ENCODE measurements around the gene MITF. TPM values are rescaled to one million over a fixed set of nuclear protein-coding genes. Genes with fewer than 3 reads are reported as not detected.

Gene MITF
- polyA plus RNA-seq, 1 of the 3 experiments (the other 2 are of a cell fraction), result 1.7 TPM

GRCh38 chr3:69806735-69807438 is 67.6 kb downstream of the MITF start (continued):
- TF ChIP-seq FOXM1 (IDR thresholded peaks at IDR 0.05; ENCODE audit: low read depth) (0 out of 2 replicates have a peak, but pooled peaks have one; percentile 39), CTCF (IDR thresholded peaks at IDR 0.05) (no peak), GATA2 (CRISPR knock-in tag; IDR thresholded peaks at IDR 0.05) (no peak), CHD2 (IDR thresholded peaks at IDR 0.05; ENCODE audit: low read length, partially characterized antibody) (no peak), GABPA (IDR thresholded peaks at IDR 0.05; ENCODE audit: low read depth) (no peak), TAF1 (IDR thresholded peaks at IDR 0.05; ENCODE audit: borderline replicate concordance, low read depth, low read length) (no peak), RXRA (IDR thresholded peaks at IDR 0.05; ENCODE audit: borderline replicate concordance, low read depth) (0 out of 2 replicates have a peak, but pooled peaks have one; percentile 15), MXI1 (IDR thresholded peaks at IDR 0.05; ENCODE audit: low read depth, low read length) (no peak), TCF12 (IDR thresholded peaks at IDR 0.05) (peak; percentile 75), FOSL2 (IDR thresholded peaks at IDR 0.05; ENCODE audit: borderline replicate concordance, low read depth) (peak; percentile 61; the same call in 1 of the 2 replicates), SMC3 (IDR thresholded peaks at IDR 0.05; ENCODE audit: low read depth, low read length) (no peak), NFIC (IDR thresholded peaks at IDR 0.05; ENCODE audit: borderline replicate concordance) (peak; percentile 45; the same call in 1 of the 2 replicates), EP300 (IDR thresholded peaks at IDR 0.05; ENCODE audit: borderline replicate concordance in 1 of 2, low read depth in 1 of 2, low read length in 1 of 2) (peak in 1 of 2 experiments; percentile 74; a peak in 2 of 4 replicates), ZBTB33 (IDR thresholded peaks at IDR 0.05; ENCODE audit: borderline replicate concordance, low read depth) (no peak), TEAD4 (IDR thresholded peaks at IDR 0.05; ENCODE audit: borderline replicate concordance, insufficient read depth) (0 out of 2 replicates have a peak, but pooled peaks have one; percentile 14)

- Histone ChIP-seq H3K27me3 (ENCODE audit: insufficient read depth) (no peaks in the 10 kb centered on the region), H3K4me1 (ENCODE audit: control insufficient read depth in 1 of 2, insufficient read depth in 2 of 2, low read depth in 1 of 2, low read length in 1 of 2) (no peaks in the 10 kb centered on the region; a peak in 2 of 4 replicates), H3K9ac (no peak overlapping the region), H2AFZ (ENCODE audit: low read depth) (no peak overlapping the region), H3K4me2 (no peak overlapping the region), H3K79me2 (ENCODE audit: insufficient read depth) (no peaks in the 10 kb centered on the region), H4K20me1 (ENCODE audit: insufficient read depth) (no peaks in the 10 kb centered on the region), H3K9me2 (no peaks in the 10 kb centered on the region), H3K27ac (ENCODE audit: low read depth in 2 of 2, low read length in 1 of 2) (peak overlapping the region in 1 of 2 experiments; percentile 75; a peak in 2 of 4 replicates), H3K36me3 (replicated peaks in 1 of 2; ENCODE audit: control insufficient read depth in 1 of 2, insufficient read depth in 2 of 2, low read length in 1 of 2) (no peaks in the 10 kb centered on the region), H3K4me3 (ENCODE audit: low read depth in 2 of 2, low read length in 1 of 2) (no peak overlapping the region), H3F3A (replicated peaks; ENCODE audit: insufficient read depth) (peaks cover 15% of the 10 kb centered on the region), H3K9me3 (no peaks in the 10 kb centered on the region)
- POLR2A ChIA-PET, result no interaction called here
- CTCF ChIA-PET, result interaction anchor here (1.8 kb wide), 1 partner anchor 15 kb away, joined by 7 read pairs; no protein-coding TSS in a partner anchor
- TF ChIP-seq POLR2AphosphoS5 (IDR thresholded peaks at IDR 0.05; ENCODE audit: low read depth, low read length) (no peak), RFX5 (IDR thresholded peaks at IDR 0.05; ENCODE audit: low read length) (no peak), EP300 (IDR thresholded peaks at IDR 0.05; ENCODE audit: borderline replicate concordance in 1 of 2, low read depth in 1 of 2, low read length in 1 of 2) (no peak), FOXM1 (IDR thresholded peaks at IDR 0.05; ENCODE audit: low read depth) (no peak), IRF3 (IDR thresholded peaks at IDR 0.05; ENCODE audit: low read depth, low read length) (no peak), ELF1 (IDR thresholded peaks at IDR 0.05) (no peak), SIN3A (IDR thresholded peaks at IDR 0.05; ENCODE audit: borderline replicate concordance, low read depth, low read length) (no peak)
- WGBS (ENCODE audit: low lambda C conversion rate), result 91% methylated on average over 1 of the region's 1 CpG
- no peak for DNase-seq
Measured at GRCh38 chr3:69807674-69808073, 68.4 kb downstream of the MITF start.
